ENCODE measurements around the gene PHC3. TPM values are rescaled to one million over a fixed set of nuclear protein-coding genes. Genes with fewer than 3 reads are reported as not detected.
A peak's percentile ranks its signal among the peaks of the same experiment; 100 is the strongest.

PHC3 gene
- polyA plus RNA-seq, 3 donors, result 24.9 to 27.2 (median 26.6) TPM

- DNase-seq (ENCODE audit: low read depth in 3 of 3, low spot score in 2 of 3), result no peak
Observed at GRCh38 chr3:170081079-170081741, 100.3 kb downstream of the PHC3 start.

- DNase-seq (ENCODE audit: low read depth in 3 of 3, low spot score in 2 of 3), result no peak
Observed at GRCh38 chr3:170080605-170081004, 100.9 kb downstream of the PHC3 start.

- DNase-seq (ENCODE audit: low read depth in 3 of 3, low spot score in 2 of 3), result peak; percentile 17 to 27 (median 23)
Observed at GRCh38 chr3:170079536-170080165, 101.9 kb downstream of the PHC3 start.

GRCh38 chr3:170078620-170079281, 102.8 kb downstream of the PHC3 start:
- DNase-seq (ENCODE audit: low read depth in 3 of 3, low spot score in 2 of 3), result peak in 1 of 3 donors; percentile 15

- no peak for DNase-seq (ENCODE audit: low read depth in 3 of 3, low spot score in 2 of 3)
Observed at GRCh38 chr3:170077361-170077760, 104.2 kb downstream of the PHC3 start.

- no peak for DNase-seq (ENCODE audit: low read depth in 3 of 3, low spot score in 2 of 3)
Observed at GRCh38 chr3:170076715-170077238, 104.8 kb downstream of the PHC3 start.

- DNase-seq (ENCODE audit: low read depth in 3 of 3, low spot score in 2 of 3), result no peak
Observed at GRCh38 chr3:170075441-170076091, 106.0 kb downstream of the PHC3 start.

GRCh38 chr3:170064108-170064507, 117.4 kb downstream of the PHC3 start:
- DNase-seq (ENCODE audit: low read depth in 3 of 3, low spot score in 2 of 3), result no peak

GRCh38 chr3:170063691-170064090, 117.8 kb downstream of the PHC3 start:
- no peak for DNase-seq (ENCODE audit: low read depth in 3 of 3, low spot score in 2 of 3)

GRCh38 chr3:170062769-170063168, 118.8 kb downstream of the PHC3 start:
- DNase-seq (ENCODE audit: low read depth in 3 of 3, low spot score in 2 of 3), result no peak

- DNase-seq (ENCODE audit: low read depth in 3 of 3, low spot score in 2 of 3), result no peak
Observed at GRCh38 chr3:170062068-170062467, 119.5 kb downstream of the PHC3 start.

GRCh38 chr3:170059447-170059846, 122.1 kb downstream of the PHC3 start:
- no peak for DNase-seq (ENCODE audit: low read depth in 3 of 3, low spot score in 2 of 3)

- DNase-seq (ENCODE audit: low read depth in 3 of 3, low spot score in 2 of 3), result no peak
Observed at GRCh38 chr3:170058127-170058526, 123.4 kb downstream of the PHC3 start.

GRCh38 chr3:170057550-170057949, 124.0 kb downstream of the PHC3 start:
- no peak for DNase-seq (ENCODE audit: low read depth in 3 of 3, low spot score in 2 of 3)

- DNase-seq (ENCODE audit: low read depth in 3 of 3, low spot score in 2 of 3), result no peak
Observed at GRCh38 chr3:170056710-170057454, 124.7 kb downstream of the PHC3 start.

- no peak for DNase-seq (ENCODE audit: low read depth in 3 of 3, low spot score in 2 of 3)
Observed at GRCh38 chr3:170055209-170055608, 126.3 kb downstream of the PHC3 start.

GRCh38 chr3:170054204-170054603, 127.3 kb downstream of the PHC3 start:
- no peak for DNase-seq (ENCODE audit: low read depth in 3 of 3, low spot score in 2 of 3)

GRCh38 chr3:170052398-170052797, 129.1 kb downstream of the PHC3 start:
- no peak for DNase-seq (ENCODE audit: low read depth in 3 of 3, low spot score in 2 of 3)

- DNase-seq (ENCODE audit: low read depth in 3 of 3, low spot score in 2 of 3), result no peak
Observed at GRCh38 chr3:170050753-170051152, 130.8 kb downstream of the PHC3 start.

Data from right renal cortex interstitium (tissue), 3 donors.